ENCODE measurements around the gene SYCP2. TPM values are rescaled to one million over a fixed set of nuclear protein-coding genes. Genes with fewer than 3 reads are reported as not detected.

SYCP2 gene
- total RNA-seq, 1 experiment from 2014 or later: 0.88 TPM

GRCh38 chr20:59971428-59971827, 38.0 kb upstream of the SYCP2 start:
- Histone ChIP-seq H3K27me3 (replicated peaks; ENCODE audit: insufficient read depth, low read depth, low read length, poor library complexity) (no peaks in the 10 kb centered on the region), H3K4me1 (ENCODE audit: insufficient read depth, low read length, poor library complexity, severe bottlenecking) (no peaks in the 10 kb centered on the region), H3K27ac (ENCODE audit: low read depth, low read length, poor library complexity, severe bottlenecking) (no peak overlapping the region), H3K4me3 (ENCODE audit: low read depth, low read length, poor library complexity, severe bottlenecking) (no peak overlapping the region), H3K9me3 (ENCODE audit: low read depth, low read length, poor library complexity, severe bottlenecking) (no peaks in the 10 kb centered on the region), H3K36me3 (ENCODE audit: insufficient read depth, low read length, poor library complexity, severe bottlenecking) (no peaks in the 10 kb centered on the region)
- DNase-seq (ENCODE audit: low spot score): no peak
- ChIA-PET CTCF (no interaction called here), POLR2A (ENCODE audit: low non-redundant PET) (no interaction called here)
- intact Hi-C loops (cut with micrococcal nuclease; ENCODE audit: unreplicated experiment): no loop called here
- no peak for TF ChIP-seq CTCF (conservative IDR thresholded peaks at IDR 0.05; ENCODE audit: low read depth, low read length)
- TF ChIP-seq EZH2 (IDR thresholded peaks at IDR 0.05; ENCODE audit: borderline replicate concordance, low read depth, low read length, poor library complexity, severe bottlenecking): no peak
- BruUV-seq (replicated peaks): no TSS peak

- Histone ChIP-seq H3K9me3 (ENCODE audit: low read depth, low read length, poor library complexity, severe bottlenecking) (no peaks in the 10 kb centered on the region), H3K36me3 (ENCODE audit: insufficient read depth, low read length, poor library complexity, severe bottlenecking) (no peaks in the 10 kb centered on the region), H3K27ac (ENCODE audit: low read depth, low read length, poor library complexity, severe bottlenecking) (no peak overlapping the region), H3K4me3 (ENCODE audit: low read depth, low read length, poor library complexity, severe bottlenecking) (no peak overlapping the region), H3K4me1 (ENCODE audit: insufficient read depth, low read length, poor library complexity, severe bottlenecking) (no peaks in the 10 kb centered on the region), H3K27me3 (replicated peaks; ENCODE audit: insufficient read depth, low read depth, low read length, poor library complexity) (no peaks in the 10 kb centered on the region)
- CTCF ChIA-PET: no interaction called here
- no TSS peak for BruUV-seq (replicated peaks)
- intact Hi-C loops (cut with micrococcal nuclease; ENCODE audit: unreplicated experiment): no loop called here
- TF ChIP-seq EZH2 (IDR thresholded peaks at IDR 0.05; ENCODE audit: borderline replicate concordance, low read depth, low read length, poor library complexity, severe bottlenecking) (no peak), CTCF (conservative IDR thresholded peaks at IDR 0.05; ENCODE audit: low read depth, low read length) (no peak)
- no peak for DNase-seq (ENCODE audit: low spot score)
- POLR2A ChIA-PET (ENCODE audit: low non-redundant PET): no interaction called here
Measured at GRCh38 chr20:59966428-59966827, 33.0 kb upstream of the SYCP2 start.

GRCh38 chr20:59962155-59962554, 28.7 kb upstream of the SYCP2 start:
- TF ChIP-seq CTCF (conservative IDR thresholded peaks at IDR 0.05; ENCODE audit: low read depth, low read length) (no peak), EZH2 (IDR thresholded peaks at IDR 0.05; ENCODE audit: borderline replicate concordance, low read depth, low read length, poor library complexity, severe bottlenecking) (no peak)
- Histone ChIP-seq H3K4me3 (ENCODE audit: low read depth, low read length, poor library complexity, severe bottlenecking) (no peak overlapping the region), H3K9me3 (ENCODE audit: low read depth, low read length, poor library complexity, severe bottlenecking) (no peaks in the 10 kb centered on the region), H3K4me1 (ENCODE audit: insufficient read depth, low read length, poor library complexity, severe bottlenecking) (no peaks in the 10 kb centered on the region), H3K27ac (ENCODE audit: low read depth, low read length, poor library complexity, severe bottlenecking) (no peak overlapping the region), H3K36me3 (ENCODE audit: insufficient read depth, low read length, poor library complexity, severe bottlenecking) (no peaks in the 10 kb centered on the region), H3K27me3 (replicated peaks; ENCODE audit: insufficient read depth, low read depth, low read length, poor library complexity) (no peaks in the 10 kb centered on the region)
- intact Hi-C loops (cut with micrococcal nuclease; ENCODE audit: unreplicated experiment): no loop called here
- ChIA-PET CTCF (no interaction called here), POLR2A (ENCODE audit: low non-redundant PET) (no interaction called here)
- no TSS peak for BruUV-seq (replicated peaks)
- DNase-seq (ENCODE audit: low spot score): no peak

Data from A673 (cell line).